ENCODE results near the gene PSMA4.
"Not testable (repeated sequence)": the region's sequence is repeated elsewhere in the genome, so short reads cannot be mapped to it uniquely, and the experiment has no call there.

Gene PSMA4

DNA sequence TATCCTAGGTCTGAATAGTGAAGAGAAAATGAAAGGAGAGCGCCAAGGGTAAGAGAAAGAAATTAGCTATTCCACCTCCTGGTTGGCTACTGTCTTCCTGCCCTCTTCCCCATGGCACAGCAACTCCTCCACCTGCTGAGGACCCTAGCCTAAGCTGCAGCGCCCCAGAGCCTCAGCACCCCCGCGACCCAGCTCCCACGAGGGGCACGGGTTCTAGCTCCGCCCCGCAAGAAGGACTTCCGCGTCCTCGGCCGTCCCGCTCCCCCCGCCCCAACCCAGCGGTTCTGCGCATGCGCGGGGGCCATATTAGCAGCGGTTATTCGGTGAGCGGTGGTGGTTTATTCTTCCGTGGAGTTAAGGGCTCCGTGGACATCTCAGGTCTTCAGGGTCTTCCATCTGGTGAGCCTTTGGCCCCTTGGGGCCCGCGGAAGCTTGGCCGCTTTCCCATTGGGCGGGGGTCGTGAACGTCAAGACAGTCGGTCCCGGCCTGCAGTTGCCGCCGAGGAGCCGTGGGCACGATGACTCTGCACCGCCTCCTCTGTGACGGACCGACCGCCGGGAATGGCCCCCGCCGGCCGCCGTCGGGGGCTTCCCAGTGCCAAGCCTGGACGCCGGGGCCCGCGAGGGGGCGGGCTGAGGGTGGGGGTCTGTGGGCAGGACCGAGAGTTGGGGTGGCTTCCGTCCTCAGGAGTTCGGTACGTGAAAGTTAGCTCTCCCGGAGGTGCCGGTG is at the start of gene PSMA4:
TSS of gene PSMA4 (plus strand) at position 304 of the 730 bp plus-strand sequence. CDS start 1,484 bp downstream, outside the sequence.
- peak; percentile 96 for DNase-seq (ENCODE audit: low read depth)

DNA sequence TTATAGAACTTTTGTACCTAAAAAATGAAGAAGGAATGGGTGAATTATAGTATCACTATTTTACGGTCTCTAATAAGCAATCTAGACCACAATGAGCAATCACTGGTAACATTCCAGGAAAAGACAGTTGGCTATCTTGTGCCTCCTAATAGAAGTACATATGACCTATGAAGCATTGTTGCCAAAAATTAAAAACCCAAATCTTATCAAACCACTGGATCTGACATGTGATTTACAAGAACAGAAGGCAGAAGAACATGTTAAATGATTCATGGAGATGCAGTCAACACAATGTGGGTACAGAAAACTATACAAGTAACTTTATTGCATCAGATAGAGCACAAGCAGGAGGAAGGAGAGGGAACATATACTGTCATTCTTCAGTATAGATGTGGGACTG is 47.4 kb upstream of the PSMA4 start:
- no peak for DNase-seq (ENCODE audit: low read depth)

DNA sequence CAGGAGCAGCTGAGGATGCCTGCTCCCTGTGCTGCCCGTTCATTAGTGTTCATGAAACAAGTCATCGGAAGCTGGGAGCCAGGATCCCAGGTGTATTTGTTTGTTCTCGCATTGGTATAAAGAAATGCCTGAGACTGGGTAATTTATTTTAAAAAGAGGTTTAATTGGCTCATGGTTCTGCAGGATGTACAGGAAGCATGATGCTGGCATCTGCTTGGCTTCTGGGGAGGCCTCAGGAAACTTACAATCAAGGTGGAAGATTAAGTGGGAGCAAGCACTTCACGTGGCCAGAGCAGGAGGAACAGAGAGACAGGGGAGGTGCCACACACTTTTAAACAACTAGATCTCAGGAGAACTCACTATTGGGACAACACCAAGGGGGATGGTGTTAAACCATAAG is 38.4 kb upstream of the PSMA4 start:
- no peak for DNase-seq (ENCODE audit: low read depth)

GRCh38 chr15:78502641-78503040 is 37.6 kb upstream of the PSMA4 start:
- DNase-seq (ENCODE audit: low read depth) = no peak

- DNase-seq (ENCODE audit: low read depth) = peak; percentile 42
Measured at GRCh38 chr15:78506971-78507830, 33.0 kb upstream of the PSMA4 start, which contains the start of gene HYKK. Gene HYKK (plus strand): TSS chr15:78507577. CDS start chr15:78513089, 5,512 bp downstream.

- DNase-seq (ENCODE audit: low read depth) = peak; percentile 1
Measured at GRCh38 chr15:78507831-78508160, 32.4 kb upstream of the PSMA4 start.

DNA sequence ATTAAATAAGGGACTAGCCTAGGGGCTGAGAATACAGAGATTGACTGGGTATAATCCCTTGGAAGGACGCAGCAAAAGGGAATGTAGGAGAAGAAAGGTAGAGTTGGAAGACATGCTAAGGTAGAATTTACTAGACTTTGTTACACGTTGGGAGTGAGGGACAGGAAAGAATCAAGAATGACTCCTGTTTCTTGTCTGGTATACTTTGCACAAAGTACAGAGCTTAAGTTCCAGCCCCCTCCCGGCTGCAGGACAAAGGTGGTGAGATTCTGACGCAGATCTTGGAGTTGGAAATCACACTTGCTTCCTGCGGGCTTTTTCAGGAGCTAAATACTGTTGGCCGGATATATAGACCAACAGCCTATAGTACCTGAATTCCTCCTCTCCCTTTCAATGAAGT is 32.0 kb upstream of the PSMA4 start:
- no peak for DNase-seq (ENCODE audit: low read depth)

DNA sequence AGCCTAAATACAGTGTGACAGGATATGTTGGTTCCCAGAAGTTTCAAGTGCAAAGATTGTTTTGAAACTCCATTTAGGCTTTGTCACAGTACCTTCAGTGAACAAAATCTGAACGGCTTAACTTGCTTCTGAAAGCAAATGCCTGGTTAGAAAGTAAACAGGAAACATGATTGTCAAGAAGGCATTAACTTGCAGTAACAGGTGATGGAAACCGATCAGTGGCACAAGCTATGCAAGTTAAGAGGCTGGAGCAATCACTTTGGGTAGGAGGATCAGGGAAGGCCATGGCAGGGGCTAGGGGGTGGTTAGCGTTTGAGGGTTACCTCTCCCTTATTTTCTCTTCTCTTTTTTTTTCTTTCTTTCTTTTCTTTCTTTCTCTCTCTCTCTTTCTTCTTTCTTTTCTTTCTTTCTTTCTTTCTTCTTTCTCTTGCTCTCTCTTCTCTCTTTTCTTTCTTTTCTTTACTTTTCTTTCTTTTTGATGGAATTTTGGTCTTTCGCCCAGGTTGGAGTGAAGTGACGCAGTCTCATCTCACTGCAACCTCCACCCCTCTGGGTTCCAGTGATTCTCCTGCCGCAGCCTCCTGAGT is 30.4 kb upstream of the PSMA4 start:
- DNase-seq (ENCODE audit: low read depth) = no peak

- DNase-seq (ENCODE audit: low read depth) = not testable (repeated sequence)
Measured at GRCh38 chr15:78520035-78520434, 20.2 kb upstream of the PSMA4 start.

- DNase-seq (ENCODE audit: low read depth) = no peak
Measured at GRCh38 chr15:78524230-78524629, 16.0 kb upstream of the PSMA4 start.

DNA sequence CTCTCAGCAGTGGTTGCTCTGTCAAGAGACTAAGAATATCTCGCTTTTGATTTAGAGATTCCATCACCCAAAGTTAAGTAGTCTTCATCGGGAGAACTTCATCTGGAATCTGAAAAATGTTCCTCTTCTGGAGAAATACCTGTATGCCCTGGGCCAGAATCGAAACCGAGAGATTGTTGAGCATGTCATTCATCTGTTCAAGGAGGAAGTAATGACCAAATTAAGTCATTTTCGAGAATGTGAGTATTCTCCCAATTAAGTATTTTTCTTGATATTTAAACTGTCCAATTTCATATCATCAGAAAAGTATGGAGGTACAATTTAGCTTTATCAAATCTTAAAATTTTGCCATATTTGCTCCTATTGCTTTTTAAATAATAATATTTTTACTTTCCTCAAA is 12.9 kb upstream of the PSMA4 start:
- DNase-seq (ENCODE audit: low read depth) = no peak

- DNase-seq (ENCODE audit: low read depth) = no peak
Measured at GRCh38 chr15:78533331-78533730, 6.9 kb upstream of the PSMA4 start.

DNA sequence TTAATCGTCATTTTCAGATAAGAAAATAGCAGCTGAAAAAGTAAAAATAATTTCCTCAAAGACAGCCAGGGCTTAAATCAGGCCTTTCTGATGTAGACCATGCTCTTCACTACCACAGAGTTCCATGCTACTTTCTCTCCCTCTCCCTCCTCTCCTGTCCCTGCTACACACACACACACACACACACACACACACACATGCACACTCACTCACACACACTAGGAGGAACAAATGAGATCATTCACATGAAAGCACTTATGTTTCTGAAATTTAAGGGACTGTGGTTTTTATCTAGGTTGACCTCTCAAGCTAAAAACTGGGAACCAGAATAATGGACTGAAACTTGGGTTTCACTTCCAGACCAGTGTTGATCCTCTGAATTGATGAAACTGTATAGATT is 4.1 kb upstream of the PSMA4 start:
- no peak for DNase-seq (ENCODE audit: low read depth)

DNA sequence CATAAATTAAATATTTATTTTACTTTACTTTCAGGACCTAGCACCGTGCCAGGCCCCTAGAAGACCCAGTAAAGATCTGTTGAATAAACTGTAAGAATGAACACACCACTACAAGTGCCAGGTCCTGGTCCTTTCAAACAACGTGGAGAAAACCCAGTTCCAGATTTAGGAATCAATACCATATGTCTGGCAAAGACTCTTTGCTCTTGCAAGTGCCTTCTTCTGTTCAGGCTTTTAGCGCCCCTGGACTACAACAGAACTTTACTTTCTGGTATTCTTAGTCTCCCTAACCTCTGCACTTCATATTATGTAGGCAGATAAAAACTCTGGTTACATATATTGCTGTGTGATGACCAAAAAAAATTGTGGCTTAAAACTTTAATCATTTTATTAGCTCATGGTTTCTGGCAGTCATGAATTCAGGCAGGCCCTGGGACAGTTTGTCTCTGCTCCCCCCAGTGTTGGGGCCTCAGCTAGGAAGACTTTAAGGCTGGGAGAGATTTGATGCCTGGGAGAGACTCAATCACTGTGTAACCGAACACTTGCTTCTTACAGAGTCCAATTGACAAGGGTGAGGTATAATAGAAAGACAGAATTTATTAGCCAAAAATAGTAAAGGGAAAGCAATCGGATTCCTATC is 2.9 kb upstream of the PSMA4 start:
- no peak for DNase-seq (ENCODE audit: low read depth)

- DNase-seq (ENCODE audit: low read depth) = no peak
Measured at GRCh38 chr15:78538358-78538757, 1.9 kb upstream of the PSMA4 start.

- not testable (repeated sequence) for DNase-seq (ENCODE audit: low read depth)
Measured at GRCh38 chr15:78539464-78540140, 642 bp upstream of the PSMA4 start.

GRCh38 chr15:78540871-78541743 is 863 bp downstream of the PSMA4 start:
- DNase-seq (ENCODE audit: low read depth) = no peak

- no peak for DNase-seq (ENCODE audit: low read depth)
Measured at GRCh38 chr15:78541744-78542034, 1.4 kb downstream of the PSMA4 start.

DNA sequence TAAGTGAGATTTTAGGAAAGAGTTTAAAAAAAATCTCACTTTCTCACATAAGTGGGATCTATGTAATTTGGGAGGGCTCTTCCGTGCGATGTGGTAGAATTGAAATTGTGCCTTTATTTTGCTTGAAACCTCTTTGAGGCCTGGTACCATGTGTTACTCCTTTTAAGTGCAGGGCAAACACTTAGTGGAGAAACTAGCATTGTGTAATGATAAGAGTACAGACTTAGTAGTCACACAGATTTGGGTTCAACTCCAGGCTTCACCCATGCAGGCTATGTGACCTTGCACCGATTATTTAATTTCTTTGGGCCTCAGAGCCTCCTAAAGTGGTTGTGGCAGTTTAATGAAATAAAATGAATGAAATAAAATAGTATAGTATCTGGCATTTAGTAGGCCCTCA is 2.4 kb downstream of the PSMA4 start:
- no peak for DNase-seq (ENCODE audit: low read depth)

DNA sequence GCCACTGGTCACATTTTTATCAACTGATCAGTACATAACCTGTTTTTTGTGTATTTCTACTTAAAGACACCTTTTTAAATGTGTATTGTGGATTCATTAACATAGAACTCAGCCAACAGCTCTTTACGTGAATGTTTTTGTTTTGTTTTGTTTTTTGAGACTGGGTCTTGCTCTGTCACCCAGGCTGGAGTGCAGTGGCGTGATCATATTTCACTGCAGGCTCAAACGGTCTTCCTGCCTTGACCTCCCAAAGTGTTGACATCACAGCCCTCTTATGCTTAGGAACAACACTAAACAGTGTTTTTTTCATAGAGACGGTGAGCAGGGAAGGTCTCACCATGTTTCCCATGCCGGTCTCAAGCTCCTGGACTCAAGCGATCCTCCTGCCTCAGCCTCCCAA is 9.9 kb downstream of the PSMA4 start:
- no peak for DNase-seq (ENCODE audit: low read depth)

GRCh38 chr15:78550815-78551214 is 10.6 kb downstream of the PSMA4 start:
- no peak for DNase-seq (ENCODE audit: low read depth)
